SU-DHL-6 (cell line): ENCODE data around the gene TGFA.

Experiments used
- CTCF ChIP-seq: fragments of 200-600 bp; sonication (generic); IDR thresholded peaks from one replicate; pipeline ENCODE4 v1.5.1; 2017; ENCODE audit warnings: antibody characterized with exemption, mild to moderate bottlenecking, low read length, moderate library complexity; ENCODE audit not compliant: insufficient read depth, poor library complexity, severe bottlenecking
- EZH2phosphoT487 ChIP-seq: fragments of 200-600 bp; sonication (generic), shearing (Covaris generic); conservative IDR thresholded peaks from 2 replicates; pipeline ENCODE4 v1.6.1; 2018; ENCODE audit warnings: mild to moderate bottlenecking, antibody characterized with exemption, low read length, moderate library complexity, mixed read lengths

DNA sequence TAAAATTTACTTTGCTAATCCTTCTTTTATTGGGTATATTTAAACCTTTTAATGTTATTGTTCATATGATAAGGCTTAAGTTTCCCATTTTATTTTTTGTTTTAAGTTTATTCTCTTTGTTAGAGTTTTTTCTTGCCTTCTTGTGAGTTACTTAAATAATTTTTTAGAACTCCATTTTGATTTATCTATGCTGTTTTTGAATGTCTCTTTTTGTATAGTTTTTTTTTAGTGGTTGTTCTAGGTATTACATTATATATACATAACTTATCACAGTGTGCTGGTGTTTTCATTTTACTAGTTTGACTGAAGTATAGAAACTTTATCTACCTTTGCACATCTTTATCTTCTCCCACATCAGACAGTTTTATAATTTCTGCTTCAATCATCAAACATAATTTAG lies 49.4 kb upstream of the TGFA start:
- TF ChIP-seq CTCF (no peak), EZH2phosphoT487 (no peak)
